ENCODE data around the gene NOP14. TPM values are rescaled to one million over a fixed set of nuclear protein-coding genes. Genes with fewer than 3 reads are reported as not detected.

Gene NOP14
- total and polyA plus RNA-seq, 2 donors: 11.3 to 17.0 TPM

- no peaks in the 10 kb centered on the region for H3K4me1 ChIP-seq (ENCODE audit: insufficient read depth)
Observed at GRCh38 chr4:2934813-2935761, 28.1 kb downstream of the NOP14 start.

GRCh38 chr4:2934077-2934812, 29.0 kb downstream of the NOP14 start:
- H3K4me1 ChIP-seq (ENCODE audit: insufficient read depth): no peaks in the 10 kb centered on the region
- H3K36me3 ChIP-seq (ENCODE audit: insufficient read depth): peaks cover 1% of the 10 kb centered on the region
- WGBS: 2% methylated on average over 90 of the region's 93 CpGs
- H3K4me3 ChIP-seq (ENCODE audit: low read depth, low read length): peak overlapping the region; percentile 60
- no peak for DNase-seq (ENCODE audit: extremely low spot score)
- H3K27ac ChIP-seq (ENCODE audit: low read depth): peak overlapping the region; percentile 70

More at GRCh38 chr4:2934813-2935761, 28.1 kb downstream of the NOP14 start:
- H3K36me3 ChIP-seq (ENCODE audit: insufficient read depth): peaks cover 8% of the 10 kb centered on the region
- peak overlapping the region; percentile 92 for H3K27ac ChIP-seq (ENCODE audit: low read depth)
- peak; percentile 74 for DNase-seq (ENCODE audit: extremely low spot score)
- WGBS: under 1% methylated on average over 70 of the region's 70 CpGs
- H3K4me3 ChIP-seq (ENCODE audit: low read depth, low read length): peak overlapping the region; percentile 60

- WGBS: 21% methylated on average over 31 of the region's 31 CpGs
- no peaks in the 10 kb centered on the region for H3K36me3 ChIP-seq (ENCODE audit: insufficient read depth)
- peak overlapping the region; percentile 60 for H3K4me3 ChIP-seq (ENCODE audit: low read depth, low read length)
- H3K27ac ChIP-seq (ENCODE audit: low read depth): peak overlapping the region; percentile 70
- DNase-seq (ENCODE audit: extremely low spot score): no peak
- no peaks in the 10 kb centered on the region for H3K4me1 ChIP-seq (ENCODE audit: insufficient read depth)
Observed at GRCh38 chr4:2933566-2934076, 29.6 kb downstream of the NOP14 start.

GRCh38 chr4:2932951-2933565, 30.1 kb downstream of the NOP14 start:
- 71% methylated on average over 15 of the region's 15 CpGs for WGBS
- H3K4me1 ChIP-seq (ENCODE audit: insufficient read depth): no peaks in the 10 kb centered on the region
- H3K4me3 ChIP-seq (ENCODE audit: low read depth, low read length): no peak overlapping the region
- peak overlapping the region; percentile 70 for H3K27ac ChIP-seq (ENCODE audit: low read depth)
- no peak for DNase-seq (ENCODE audit: extremely low spot score)
- H3K36me3 ChIP-seq (ENCODE audit: insufficient read depth): no peaks in the 10 kb centered on the region

GRCh38 chr4:2932321-2932950, 30.8 kb downstream of the NOP14 start:
- no peak for DNase-seq (ENCODE audit: extremely low spot score)
- H3K36me3 ChIP-seq (ENCODE audit: insufficient read depth): no peaks in the 10 kb centered on the region
- no peaks in the 10 kb centered on the region for H3K4me1 ChIP-seq (ENCODE audit: insufficient read depth)
- H3K27ac ChIP-seq (ENCODE audit: low read depth): no peak overlapping the region
- H3K4me3 ChIP-seq (ENCODE audit: low read depth, low read length): no peak overlapping the region
- WGBS: 81% methylated on average over 18 of the region's 18 CpGs

GRCh38 chr4:2931512-2932301, 31.5 kb downstream of the NOP14 start:
- Histone ChIP-seq H3K4me1 (ENCODE audit: insufficient read depth) (no peaks in the 10 kb centered on the region), H3K36me3 (ENCODE audit: insufficient read depth) (no peaks in the 10 kb centered on the region), H3K27ac (ENCODE audit: low read depth) (no peak overlapping the region), H3K4me3 (ENCODE audit: low read depth, low read length) (no peak overlapping the region)
- DNase-seq (ENCODE audit: extremely low spot score): no peak
- WGBS: 75% methylated on average over 38 of the region's 38 CpGs

GRCh38 chr4:2930758-2931511, 32.3 kb downstream of the NOP14 start:
- 73% methylated on average over 34 of the region's 34 CpGs for whole genome bisulfite sequencing
- H3K4me3 ChIP-seq (ENCODE audit: low read depth, low read length): no peak overlapping the region
- H3K36me3 ChIP-seq (ENCODE audit: insufficient read depth): peaks cover 3% of the 10 kb centered on the region
- no peak for DNase-seq (ENCODE audit: extremely low spot score)
- H3K4me1 ChIP-seq (ENCODE audit: insufficient read depth): no peaks in the 10 kb centered on the region
- H3K27ac ChIP-seq (ENCODE audit: low read depth): peak overlapping the region; percentile 57

GRCh38 chr4:2930135-2930757, 33.0 kb downstream of the NOP14 start:
- 74% methylated on average over 12 of the region's 12 CpGs for WGBS
- no peaks in the 10 kb centered on the region for H3K4me1 ChIP-seq (ENCODE audit: insufficient read depth)
- H3K36me3 ChIP-seq (ENCODE audit: insufficient read depth): peaks cover 4% of the 10 kb centered on the region
- H3K27ac ChIP-seq (ENCODE audit: low read depth): peak overlapping the region; percentile 57
- no peak overlapping the region for H3K4me3 ChIP-seq (ENCODE audit: low read depth, low read length)
- no peak for DNase-seq (ENCODE audit: extremely low spot score)

GRCh38 chr4:2929469-2929868, 33.7 kb downstream of the NOP14 start:
- H3K4me1 ChIP-seq (ENCODE audit: insufficient read depth): no peaks in the 10 kb centered on the region
- peaks cover 4% of the 10 kb centered on the region for H3K36me3 ChIP-seq (ENCODE audit: insufficient read depth)
- WGBS: 87% methylated on average over 16 of the region's 16 CpGs
- DNase-seq (ENCODE audit: extremely low spot score): no peak
- no peak overlapping the region for H3K4me3 ChIP-seq (ENCODE audit: low read depth, low read length)
- no peak overlapping the region for H3K27ac ChIP-seq (ENCODE audit: low read depth)

GRCh38 chr4:2928242-2929176, 34.7 kb downstream of the NOP14 start:
- no peaks in the 10 kb centered on the region for H3K4me1 ChIP-seq (ENCODE audit: insufficient read depth)
- H3K4me3 ChIP-seq (ENCODE audit: low read depth, low read length): no peak overlapping the region
- H3K36me3 ChIP-seq (ENCODE audit: insufficient read depth): peaks cover 4% of the 10 kb centered on the region
- H3K27ac ChIP-seq (ENCODE audit: low read depth): no peak overlapping the region
- 86% methylated on average over 32 of the region's 32 CpGs for WGBS
- DNase-seq (ENCODE audit: extremely low spot score): no peak

GRCh38 chr4:2927696-2928075, 35.5 kb downstream of the NOP14 start:
- H3K4me3 ChIP-seq (ENCODE audit: low read depth, low read length): no peak overlapping the region
- no peak overlapping the region for H3K27ac ChIP-seq (ENCODE audit: low read depth)
- DNase-seq (ENCODE audit: extremely low spot score): no peak
- WGBS: 91% methylated on average over 12 of the region's 12 CpGs
- H3K36me3 ChIP-seq (ENCODE audit: insufficient read depth): peaks cover 4% of the 10 kb centered on the region
- H3K4me1 ChIP-seq (ENCODE audit: insufficient read depth): no peaks in the 10 kb centered on the region
